Activated CD4-positive, alpha-beta memory T cell treated with anti-CD3 and anti-CD28 coated beads, Interleukin-2, amount 10 ng/mL, durations not matched to agents 7 days and 5 days (primary cell): ENCODE data around the gene SLC35B2. TPM values are rescaled to one million over a fixed set of nuclear protein-coding genes. Genes with fewer than 3 reads are reported as not detected.
"Not testable (repeated sequence)": the region's sequence is repeated elsewhere in the genome, so short reads cannot be mapped to it uniquely, and the experiment has no call there.

Experiments
- CTCF ChIA-PET: fragments of 350-600 bp; sonication (Branson Sonifier 250); formaldehyde crosslinking; loops from one replicate; lab custom pipeline; 2021; ENCODE audit warnings: antibody characterized with exemption, inconsistent platforms; lab: Charles Lee
- POLR2A ChIA-PET: fragments of 350-600 bp; sonication (Branson Sonifier 250); formaldehyde crosslinking; loops from one replicate; lab custom pipeline; 2021; ENCODE audit warnings: antibody characterized with exemption; lab: Charles Lee
- DNase-seq: peaks from one replicate; pipeline ENCODE4 v3.0.0-alpha.2; 2020
- H3K27ac Mint-ChIP-seq: one replicate; pipeline ENCODE4 v1.8.0; 2021; ENCODE audit warnings: mild to moderate bottlenecking, mixed read lengths
- H3K27me3 Mint-ChIP-seq: one replicate; pipeline ENCODE4 v1.8.0; 2021; ENCODE audit warnings: mixed read lengths
- H3K36me3 Mint-ChIP-seq: one replicate; pipeline ENCODE4 v1.8.0; 2021; ENCODE audit warnings: low read depth, mixed read lengths
- H3K4me1 Mint-ChIP-seq: one replicate; pipeline ENCODE4 v1.8.0; 2021; ENCODE audit warnings: mixed read lengths
- H3K4me3 Mint-ChIP-seq: one replicate; pipeline ENCODE4 v1.8.0; 2021; ENCODE audit warnings: mild to moderate bottlenecking, mixed read lengths
- H3K9me3 Mint-ChIP-seq: one replicate; pipeline ENCODE4 v1.8.0; 2021; ENCODE audit warnings: mixed read lengths
- total RNA-seq, 2 experiments: library from RNA; stranded (reverse); gene quantifications; one replicate each; pipeline ENCODE4 v1.2.3, GENCODE V29; 2021

Gene SLC35B2
- total RNA-seq, 2 experiments from 2014 or later = 35.8 to 37.2 TPM

DNA sequence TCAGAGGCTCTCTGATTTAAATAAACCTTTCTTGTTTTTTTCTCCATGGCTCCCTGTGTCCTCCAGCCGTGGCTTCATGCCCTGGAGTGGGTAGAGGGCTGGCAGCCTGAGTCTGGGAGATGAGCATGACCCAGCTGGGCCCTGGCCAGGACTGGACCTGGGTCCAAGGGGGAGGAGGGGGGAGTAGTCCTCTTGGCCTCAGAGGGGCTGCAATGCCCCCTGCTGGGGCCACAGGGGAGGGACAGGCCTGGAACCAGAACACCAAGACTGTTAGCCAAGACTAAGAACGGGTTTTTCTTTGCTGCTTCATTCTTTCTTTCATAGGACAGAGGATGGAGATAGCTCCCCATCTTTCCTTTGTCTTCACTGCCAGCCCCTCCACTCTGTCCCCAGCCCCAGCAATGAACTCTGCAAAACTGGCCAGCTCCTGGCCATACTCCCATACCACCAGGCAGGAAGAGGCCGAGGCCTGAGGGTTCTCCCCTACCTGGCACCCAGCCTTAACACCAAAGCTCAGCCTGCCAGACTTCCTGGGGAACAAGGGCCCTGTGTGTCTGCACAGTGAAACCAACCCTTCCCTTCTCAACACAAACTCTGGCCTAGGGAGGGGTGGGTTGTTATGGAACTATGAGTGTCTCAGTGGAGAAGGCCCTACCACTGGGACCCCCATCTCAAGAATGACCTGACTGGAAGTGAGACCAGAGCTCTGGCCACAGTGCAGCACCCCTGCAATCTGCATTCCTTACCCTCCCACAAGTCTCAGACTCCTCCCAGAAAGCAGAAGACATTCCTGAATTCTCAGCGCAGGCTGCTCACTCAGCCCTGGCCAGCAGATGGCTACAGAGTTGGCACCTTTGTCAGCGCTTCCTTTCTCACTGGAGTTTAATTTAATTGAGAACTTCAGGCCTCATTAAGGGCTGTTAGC is 23.0 kb downstream of the SLC35B2 start:
- CTCF ChIA-PET = interaction anchor here (0.6 to 3.0 kb wide), 7 partner anchors 10 to 571 kb away, joined by 3 to 26 read pairs (median 5); partner anchors contain the start of genes HSP90AB1, SLC29A1 and SLC35B2

GRCh38 chr6:44233567-44234100 is 23.7 kb downstream of the SLC35B2 start:
- Mint-ChIP-seq H3K27ac (no peak overlapping the region), H3K4me1 (peaks cover 27% of the 10 kb centered on the region), H3K4me3 (no peak overlapping the region), H3K27me3 (no peaks in the 10 kb centered on the region), H3K9me3 (no peaks in the 10 kb centered on the region), H3K36me3 (peaks cover 8% of the 10 kb centered on the region)
- ChIA-PET POLR2A (interaction anchor here (3.6 to 5.6 kb wide), 2 partner anchors 8 to 13 kb away, joined by 23 to 48 read pairs; partner anchors contain the start of genes HSP90AB1 and SLC29A1), CTCF (interaction anchor here (0.6 to 3.0 kb wide), 5 partner anchors 9 to 571 kb away, joined by 3 to 26 read pairs (median 5); partner anchors contain the start of genes HSP90AB1, SLC29A1 and SLC35B2)
- DNase-seq = no peak

More for the DNA sequence above, 23.0 kb downstream of the SLC35B2 start:
- Mint-ChIP-seq H3K36me3 (peaks cover 8% of the 10 kb centered on the region), H3K27ac (no peak overlapping the region), H3K27me3 (no peaks in the 10 kb centered on the region), H3K4me1 (peaks cover 29% of the 10 kb centered on the region), H3K9me3 (no peaks in the 10 kb centered on the region), H3K4me3 (no peak overlapping the region)
- POLR2A ChIA-PET = interaction anchor here (1.6 to 5.6 kb wide), 3 partner anchors 9 to 17 kb away, joined by 5 to 48 read pairs (median 23); partner anchors contain the start of genes HSP90AB1 and SLC29A1
- DNase-seq = no peak

- peaks cover 8% of the 10 kb centered on the region for H3K36me3 Mint-ChIP-seq
- POLR2A ChIA-PET = interaction anchor here (3.6 to 5.6 kb wide), 2 partner anchors 7 to 13 kb away, joined by 23 to 48 read pairs; partner anchors contain the start of genes HSP90AB1 and SLC29A1
- no peaks in the 10 kb centered on the region for H3K9me3 Mint-ChIP-seq
- no peak for DNase-seq
- H3K27ac Mint-ChIP-seq = peak overlapping the region; percentile 2
- CTCF ChIA-PET = no interaction called here
- no peak overlapping the region for H3K4me3 Mint-ChIP-seq
- no peaks in the 10 kb centered on the region for H3K27me3 Mint-ChIP-seq
- peaks cover 21% of the 10 kb centered on the region for H3K4me1 Mint-ChIP-seq
These were observed 24.4 kb downstream of the SLC35B2 start for GRCh38 chr6:44232676-44233566.

DNA sequence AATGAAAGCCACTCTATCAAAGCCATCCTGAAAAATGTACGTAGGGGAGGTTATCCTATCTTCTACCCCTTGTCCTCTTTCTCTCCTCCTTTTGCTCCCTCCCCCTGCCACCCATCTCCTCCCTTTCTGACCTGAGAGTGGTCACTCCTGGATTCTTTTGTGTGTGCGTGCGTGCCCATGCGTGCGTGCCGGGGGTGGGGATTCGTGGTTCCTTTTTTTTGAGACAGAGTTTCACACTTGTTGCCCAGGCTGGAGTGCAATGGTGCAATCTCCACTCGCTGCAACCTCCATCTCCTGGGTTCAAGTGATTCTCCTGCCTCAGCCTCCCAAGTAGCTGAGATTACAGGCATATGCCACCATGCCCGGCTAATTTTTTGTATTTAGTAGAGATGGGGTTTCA is 25.9 kb downstream of the SLC35B2 start:
- CTCF ChIA-PET, DNase-seq, H3K9me3 Mint-ChIP-seq, H3K27ac Mint-ChIP-seq, H3K36me3 Mint-ChIP-seq, H3K27me3 Mint-ChIP-seq, POLR2A ChIA-PET, H3K4me1 Mint-ChIP-seq, H3K4me3 Mint-ChIP-seq: not testable (repeated sequence)

DNA sequence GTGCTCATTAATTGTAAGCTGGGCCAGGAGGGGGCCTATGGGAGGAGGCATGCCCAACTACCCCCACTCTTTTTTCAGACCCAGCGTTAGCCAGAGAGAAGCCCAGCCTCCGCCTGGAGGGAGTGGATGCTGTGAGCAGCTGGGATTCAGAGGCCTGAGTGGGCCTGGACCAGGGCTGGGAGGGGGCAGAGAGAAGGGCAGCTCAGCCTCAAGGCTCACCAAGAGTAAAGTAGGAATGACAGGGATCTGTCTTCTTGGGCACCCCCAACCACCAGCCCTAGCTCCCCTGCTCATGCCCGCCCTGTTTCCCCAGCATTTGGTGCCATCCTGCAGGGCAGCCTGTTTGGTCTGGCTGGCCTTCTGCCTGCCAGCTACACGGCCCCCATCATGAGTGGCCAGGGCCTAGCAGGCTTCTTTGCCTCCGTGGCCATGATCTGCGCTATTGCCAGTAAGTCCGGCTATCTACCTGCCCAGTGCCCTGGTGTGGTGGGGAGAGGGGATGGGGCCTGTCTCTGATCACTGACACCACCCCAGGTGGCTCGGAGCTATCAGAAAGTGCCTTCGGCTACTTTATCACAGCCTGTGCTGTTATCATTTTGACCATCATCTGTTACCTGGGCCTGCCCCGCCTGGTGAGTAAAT is 27.2 kb downstream of the SLC35B2 start:
- H3K27ac Mint-ChIP-seq = no peak overlapping the region
- ChIA-PET CTCF (no interaction called here), POLR2A (interaction anchor here (1.1 to 2.0 kb wide), 2 partner anchors 15 to 17 kb away, joined by 4 to 8 read pairs; partner anchors contain the start of gene HSP90AB1)
- H3K4me3 Mint-ChIP-seq = no peak overlapping the region
- peaks cover 8% of the 10 kb centered on the region for H3K36me3 Mint-ChIP-seq
- no peaks in the 10 kb centered on the region for H3K9me3 Mint-ChIP-seq
- H3K27me3 Mint-ChIP-seq = no peaks in the 10 kb centered on the region
- DNase-seq = no peak
- peaks cover 13% of the 10 kb centered on the region for H3K4me1 Mint-ChIP-seq

- peaks cover 8% of the 10 kb centered on the region for H3K36me3 Mint-ChIP-seq
- DNase-seq = no peak
- no peak overlapping the region for H3K27ac Mint-ChIP-seq
- peaks cover 20% of the 10 kb centered on the region for H3K4me1 Mint-ChIP-seq
- H3K9me3 Mint-ChIP-seq = no peaks in the 10 kb centered on the region
- ChIA-PET POLR2A (interaction anchor here (2.0 kb wide), 1 partner anchor 18 kb away, joined by 8 read pairs; the partner anchor contains the start of gene HSP90AB1), CTCF (no interaction called here)
- no peaks in the 10 kb centered on the region for H3K27me3 Mint-ChIP-seq
- H3K4me3 Mint-ChIP-seq = no peak overlapping the region
These were observed 27.8 kb downstream of the SLC35B2 start for GRCh38 chr6:44229376-44230033.

GRCh38 chr6:44228836-44229235 is 28.5 kb downstream of the SLC35B2 start:
- Mint-ChIP-seq H3K4me3 (no peak overlapping the region), H3K9me3 (no peaks in the 10 kb centered on the region), H3K36me3 (peaks cover 8% of the 10 kb centered on the region), H3K4me1 (peaks cover 26% of the 10 kb centered on the region), H3K27ac (no peak overlapping the region), H3K27me3 (no peaks in the 10 kb centered on the region)
- CTCF ChIA-PET = interaction anchor here (1.5 kb wide), 1 partner anchor 28 kb away, joined by 3 read pairs; no protein-coding TSS in a partner anchor
- POLR2A ChIA-PET = interaction anchor here (1.2 to 6.0 kb wide), 3 partner anchors 7 to 18 kb away, joined by 6 to 48 read pairs (median 6); partner anchors contain the start of gene HSP90AB1
- DNase-seq = no peak

- CTCF ChIA-PET = interaction anchor here (1.0 to 1.5 kb wide), 2 partner anchors 9 to 28 kb away, joined by 3 read pairs; no protein-coding TSS in a partner anchor
- Mint-ChIP-seq H3K4me1 (peaks cover 22% of the 10 kb centered on the region), H3K36me3 (peaks cover 8% of the 10 kb centered on the region), H3K27me3 (no peaks in the 10 kb centered on the region), H3K4me3 (no peak overlapping the region), H3K9me3 (no peaks in the 10 kb centered on the region), H3K27ac (no peak overlapping the region)
- no peak for DNase-seq
- POLR2A ChIA-PET = interaction anchor here (1.2 to 6.0 kb wide), 3 partner anchors 8 to 18 kb away, joined by 6 to 48 read pairs (median 6); partner anchors contain the start of gene HSP90AB1
These were observed 28.9 kb downstream of the SLC35B2 start for GRCh38 chr6:44228433-44228832.

- H3K4me1 Mint-ChIP-seq = peaks cover 22% of the 10 kb centered on the region
- H3K4me3 Mint-ChIP-seq = no peak overlapping the region
- no peaks in the 10 kb centered on the region for H3K27me3 Mint-ChIP-seq
- no peak overlapping the region for H3K27ac Mint-ChIP-seq
- no peak for DNase-seq
- H3K36me3 Mint-ChIP-seq = peaks cover 8% of the 10 kb centered on the region
- CTCF ChIA-PET = interaction anchor here (1.0 to 1.5 kb wide), 4 partner anchors 9 to 132 kb away, joined by 3 to 4 read pairs (median 3); no protein-coding TSS in a partner anchor
- POLR2A ChIA-PET = interaction anchor here (1.2 to 6.0 kb wide), 3 partner anchors 8 to 19 kb away, joined by 6 to 48 read pairs (median 6); partner anchors contain the start of gene HSP90AB1
- H3K9me3 Mint-ChIP-seq = no peaks in the 10 kb centered on the region
These were observed 29.3 kb downstream of the SLC35B2 start for GRCh38 chr6:44228031-44228430.

GRCh38 chr6:44227148-44227793 is 30.1 kb downstream of the SLC35B2 start:
- Mint-ChIP-seq H3K27me3 (no peaks in the 10 kb centered on the region), H3K27ac (no peak overlapping the region), H3K4me1 (peaks cover 25% of the 10 kb centered on the region), H3K4me3 (no peak overlapping the region), H3K36me3 (peaks cover 8% of the 10 kb centered on the region), H3K9me3 (no peaks in the 10 kb centered on the region)
- no peak for DNase-seq
- POLR2A ChIA-PET = interaction anchor here (1.0 to 6.4 kb wide), 5 partner anchors 9 to 85 kb away, joined by 3 to 88 read pairs (median 6); partner anchors contain the start of genes AARS2 and HSP90AB1
- CTCF ChIA-PET = interaction anchor here (1.0 to 4.2 kb wide), 5 partner anchors 10 to 131 kb away, joined by 3 to 27 read pairs (median 3); no protein-coding TSS in a partner anchor
